Measurements from ENCODE around the gene STEAP4.

STEAP4 gene

GRCh38 chr7:88306590-88307048 lies at the start of gene STEAP4:
Gene STEAP4, minus strand, starts transcription at chr7:88306894. Its CDS starts 22,625 bp downstream, at chr7:88284269.
- DNase-seq = peak; percentile 84

GRCh38 chr7:88355011-88355410 lies 48.3 kb upstream of the STEAP4 start:
- peak; percentile 75 for DNase-seq

- DNase-seq = no peak
Observed at GRCh38 chr7:88350118-88350517, 43.4 kb upstream of the STEAP4 start.

- DNase-seq = no peak
Observed at GRCh38 chr7:88347517-88347916, 40.8 kb upstream of the STEAP4 start.

GRCh38 chr7:88347090-88347489 lies 40.4 kb upstream of the STEAP4 start:
- no peak for DNase-seq

- no peak for DNase-seq
Observed at GRCh38 chr7:88346357-88346756, 39.7 kb upstream of the STEAP4 start.

- peak; percentile 39 for DNase-seq
Observed at GRCh38 chr7:88344956-88345832, 38.5 kb upstream of the STEAP4 start.

GRCh38 chr7:88344271-88344670 lies 37.6 kb upstream of the STEAP4 start:
- no peak for DNase-seq

GRCh38 chr7:88339195-88339922 lies 32.7 kb upstream of the STEAP4 start:
- DNase-seq = no peak

GRCh38 chr7:88338503-88338902 lies 31.8 kb upstream of the STEAP4 start:
- DNase-seq = no peak

GRCh38 chr7:88337572-88337971 lies 30.9 kb upstream of the STEAP4 start:
- peak; percentile 59 for DNase-seq

GRCh38 chr7:88331322-88331721 lies 24.6 kb upstream of the STEAP4 start:
- no peak for DNase-seq

- no peak for DNase-seq
Observed at GRCh38 chr7:88329532-88330463, 23.1 kb upstream of the STEAP4 start.

- peak; percentile 76 for DNase-seq
Observed at GRCh38 chr7:88328787-88329186, 22.1 kb upstream of the STEAP4 start.

- DNase-seq = no peak
Observed at GRCh38 chr7:88324699-88325098, 18.0 kb upstream of the STEAP4 start.

GRCh38 chr7:88322151-88322550 lies 15.5 kb upstream of the STEAP4 start:
- DNase-seq = peak; percentile 94

- DNase-seq = no peak
Observed at GRCh38 chr7:88321694-88322093, 15.0 kb upstream of the STEAP4 start.

GRCh38 chr7:88318196-88318595 lies 11.5 kb upstream of the STEAP4 start:
- DNase-seq = no peak

GRCh38 chr7:88317422-88317821 lies 10.7 kb upstream of the STEAP4 start:
- peak; percentile 90 for DNase-seq

GRCh38 chr7:88316456-88316855 lies 9.8 kb upstream of the STEAP4 start:
- DNase-seq = peak; percentile 84

- DNase-seq = peak; percentile 40
Observed at GRCh38 chr7:88315522-88315921, 8.8 kb upstream of the STEAP4 start.

- DNase-seq = peak; percentile 69
Observed at GRCh38 chr7:88314061-88314491, 7.4 kb upstream of the STEAP4 start.
